ENCODE results near the gene NLGN4X. TPM values are rescaled to one million over a fixed set of nuclear protein-coding genes. Genes with fewer than 3 reads are reported as not detected.

The NLGN4X gene
- total and polyA plus RNA-seq, 2 donors, result 1.3 to 20.0 TPM

DNA sequence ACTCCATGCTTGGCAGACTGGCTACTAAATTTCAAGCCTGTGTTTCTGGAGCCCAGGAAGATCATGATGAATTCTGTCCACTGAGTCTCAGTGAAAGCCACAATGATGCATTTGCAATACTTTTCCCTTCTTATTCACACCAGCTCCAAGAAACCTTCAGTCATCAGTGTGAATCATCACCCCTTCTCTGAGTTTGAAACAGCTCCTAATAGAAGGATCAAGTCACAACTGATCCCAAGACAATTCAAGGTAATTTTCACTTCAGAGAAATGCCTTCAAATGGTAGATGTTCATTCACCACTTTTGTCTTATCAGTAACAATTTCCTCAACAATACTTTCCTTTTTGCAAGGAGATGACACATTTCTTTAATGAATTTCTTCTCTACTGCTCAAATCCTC is 257.4 kb downstream of the NLGN4X start:
- no peaks in the 10 kb centered on the region for H3K9me3 ChIP-seq (ENCODE audit: control insufficient read depth in 2 of 2, insufficient read depth in 1 of 2, low read length in 1 of 2)
- no peak overlapping the region for H3K4me3 ChIP-seq (ENCODE audit: low read length in 2 of 2)
- no peak overlapping the region for H3K27ac ChIP-seq (ENCODE audit: low read depth in 1 of 2, low read length in 1 of 2)
- H3K36me3 ChIP-seq (ENCODE audit: control insufficient read depth in 2 of 2, insufficient read depth in 2 of 2, low read length in 1 of 2), result no peaks in the 10 kb centered on the region
- no peak for DNase-seq (ENCODE audit: low read depth in 6 of 9, low spot score in 9 of 9)
- H3K4me1 ChIP-seq (ENCODE audit: control insufficient read depth in 2 of 2, insufficient read depth in 2 of 2, low read length in 2 of 2), result no peaks in the 10 kb centered on the region
- no peaks in the 10 kb centered on the region for H3K27me3 ChIP-seq (ENCODE audit: control insufficient read depth in 2 of 2, insufficient read depth in 1 of 2, low read length in 1 of 2)

DNA sequence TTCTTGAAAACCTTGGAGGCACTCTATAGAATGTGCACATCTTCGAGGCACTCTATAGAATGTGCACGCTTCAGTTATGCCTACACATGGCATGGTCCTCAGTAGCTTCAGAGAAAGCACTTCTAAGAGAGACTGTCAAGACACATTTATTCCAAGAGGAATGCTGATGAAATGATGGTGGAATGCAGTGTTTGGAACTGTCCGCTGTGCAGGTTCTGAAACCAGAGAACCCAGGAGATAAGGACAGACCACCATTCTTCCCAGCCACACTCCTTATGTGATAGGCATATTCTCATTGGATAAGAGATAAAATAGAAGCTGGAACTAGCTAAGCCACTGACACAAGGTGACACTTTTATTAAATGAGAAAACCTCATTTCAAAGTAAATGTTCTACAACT is 263.3 kb downstream of the NLGN4X start:
- DNase-seq (ENCODE audit: low read depth in 6 of 9, low spot score in 9 of 9), result no peak

DNA sequence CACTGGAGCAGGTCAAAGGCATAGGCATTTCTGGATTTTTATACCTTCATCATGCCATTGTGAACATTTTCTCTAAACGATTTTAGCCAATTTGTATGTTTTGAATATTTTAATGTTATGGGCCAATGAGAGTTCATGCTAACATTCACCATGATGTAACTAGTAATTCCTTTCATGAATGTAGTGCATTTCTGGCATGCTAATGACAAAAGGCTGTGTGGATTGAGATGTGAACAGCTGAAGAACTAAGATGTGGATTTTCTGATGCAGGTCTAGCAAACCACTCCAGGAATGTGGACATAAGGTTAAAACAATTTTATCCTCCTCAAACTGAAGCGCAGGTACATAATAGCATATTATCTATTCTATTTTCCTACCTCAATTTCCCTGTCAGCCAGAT is 269.4 kb downstream of the NLGN4X start:
- Histone ChIP-seq H3K4me1 (ENCODE audit: control insufficient read depth in 2 of 2, insufficient read depth in 2 of 2, low read length in 2 of 2) (no peaks in the 10 kb centered on the region), H3K27me3 (ENCODE audit: control insufficient read depth in 2 of 2, insufficient read depth in 1 of 2, low read length in 1 of 2) (no peaks in the 10 kb centered on the region), H3K4me3 (ENCODE audit: low read length in 2 of 2) (no peak overlapping the region), H3K27ac (ENCODE audit: low read depth in 1 of 2, low read length in 1 of 2) (no peak overlapping the region), H3K36me3 (ENCODE audit: control insufficient read depth in 2 of 2, insufficient read depth in 2 of 2, low read length in 1 of 2) (no peaks in the 10 kb centered on the region), H3K9me3 (ENCODE audit: control insufficient read depth in 2 of 2, insufficient read depth in 1 of 2, low read length in 1 of 2) (no peaks in the 10 kb centered on the region)
- WGBS, result 95% methylated on average over 2 of the region's 2 CpGs
- no peak for DNase-seq (ENCODE audit: low read depth in 6 of 9, low spot score in 9 of 9)

More for the DNA sequence above, 263.3 kb downstream of the NLGN4X start:
- Histone ChIP-seq H3K4me3 (ENCODE audit: low read length in 2 of 2) (no peak overlapping the region), H3K9me3 (ENCODE audit: control insufficient read depth in 2 of 2, insufficient read depth in 1 of 2, low read length in 1 of 2) (no peaks in the 10 kb centered on the region), H3K4me1 (ENCODE audit: control insufficient read depth in 2 of 2, insufficient read depth in 2 of 2, low read length in 2 of 2) (no peaks in the 10 kb centered on the region), H3K27me3 (ENCODE audit: control insufficient read depth in 2 of 2, insufficient read depth in 1 of 2, low read length in 1 of 2) (no peaks in the 10 kb centered on the region), H3K27ac (ENCODE audit: low read depth in 1 of 2, low read length in 1 of 2) (no peak overlapping the region), H3K36me3 (ENCODE audit: control insufficient read depth in 2 of 2, insufficient read depth in 2 of 2, low read length in 1 of 2) (no peaks in the 10 kb centered on the region)
- WGBS, result 98% methylated on average over 3 of the region's 3 CpGs

DNA sequence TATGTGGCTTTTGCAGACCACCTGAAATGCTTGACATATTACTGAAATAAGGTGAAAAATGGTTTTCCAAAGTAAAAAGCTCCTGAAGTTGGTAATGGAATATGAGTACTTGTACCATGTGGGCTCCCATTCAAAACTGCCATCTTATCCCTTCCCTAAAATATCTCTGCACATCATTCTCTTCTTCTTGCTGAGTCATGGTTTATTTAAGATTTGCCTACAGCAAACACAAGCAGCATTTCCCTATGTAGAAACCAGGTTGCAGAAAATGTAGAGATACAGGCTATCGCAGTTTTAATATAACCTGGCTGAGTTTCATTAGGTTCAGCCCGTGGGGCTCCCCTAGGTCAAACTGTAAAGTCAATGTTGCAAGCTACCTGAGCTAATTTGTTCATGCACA is 270.1 kb downstream of the NLGN4X start:
- no peaks in the 10 kb centered on the region for H3K9me3 ChIP-seq (ENCODE audit: control insufficient read depth in 2 of 2, insufficient read depth in 1 of 2, low read length in 1 of 2)
- 90% methylated on average over 2 of the region's 2 CpGs for WGBS

DNA sequence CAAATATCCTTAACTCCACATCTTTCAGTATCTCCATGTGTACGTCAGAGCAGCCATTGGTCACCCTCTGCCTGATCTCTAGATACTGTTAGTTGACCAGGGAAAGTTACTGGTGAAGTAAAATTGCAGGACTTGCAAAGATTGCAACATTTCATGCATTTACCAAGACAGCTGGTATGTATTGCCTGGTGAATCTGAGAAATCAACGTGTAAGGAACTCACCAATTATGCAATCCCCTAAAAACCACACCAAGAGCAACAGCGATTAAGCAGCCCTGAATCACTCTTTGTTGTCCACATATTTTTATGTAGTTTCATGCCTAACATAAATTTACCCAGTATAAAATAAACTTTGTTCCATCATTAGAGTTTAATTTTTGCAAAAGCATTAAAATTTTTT is 271.2 kb downstream of the NLGN4X start:
- H3K27ac ChIP-seq (ENCODE audit: low read depth in 1 of 2, low read length in 1 of 2), result no peak overlapping the region
- H3K4me3 ChIP-seq (ENCODE audit: low read length in 2 of 2), result no peak overlapping the region
- no peaks in the 10 kb centered on the region for H3K9me3 ChIP-seq (ENCODE audit: control insufficient read depth in 2 of 2, insufficient read depth in 1 of 2, low read length in 1 of 2)
- H3K27me3 ChIP-seq (ENCODE audit: control insufficient read depth in 2 of 2, insufficient read depth in 1 of 2, low read length in 1 of 2), result no peaks in the 10 kb centered on the region
- no peak for DNase-seq (ENCODE audit: low read depth in 6 of 9, low spot score in 9 of 9)
- H3K36me3 ChIP-seq (ENCODE audit: control insufficient read depth in 2 of 2, insufficient read depth in 2 of 2, low read length in 1 of 2), result no peaks in the 10 kb centered on the region
- H3K4me1 ChIP-seq (ENCODE audit: control insufficient read depth in 2 of 2, insufficient read depth in 2 of 2, low read length in 2 of 2), result no peaks in the 10 kb centered on the region
- WGBS, result 76% methylated on average over 3 of the region's 3 CpGs

More for the DNA sequence above, 270.1 kb downstream of the NLGN4X start:
- H3K27me3 ChIP-seq (ENCODE audit: control insufficient read depth in 2 of 2, insufficient read depth in 1 of 2, low read length in 1 of 2), result no peaks in the 10 kb centered on the region
- DNase-seq (ENCODE audit: low read depth in 6 of 9, low spot score in 9 of 9), result no peak
- H3K4me3 ChIP-seq (ENCODE audit: low read length in 2 of 2), result no peak overlapping the region
- H3K27ac ChIP-seq (ENCODE audit: low read depth in 1 of 2, low read length in 1 of 2), result no peak overlapping the region
- H3K4me1 ChIP-seq (ENCODE audit: control insufficient read depth in 2 of 2, insufficient read depth in 2 of 2, low read length in 2 of 2), result no peaks in the 10 kb centered on the region
- no peaks in the 10 kb centered on the region for H3K36me3 ChIP-seq (ENCODE audit: control insufficient read depth in 2 of 2, insufficient read depth in 2 of 2, low read length in 1 of 2)

DNA sequence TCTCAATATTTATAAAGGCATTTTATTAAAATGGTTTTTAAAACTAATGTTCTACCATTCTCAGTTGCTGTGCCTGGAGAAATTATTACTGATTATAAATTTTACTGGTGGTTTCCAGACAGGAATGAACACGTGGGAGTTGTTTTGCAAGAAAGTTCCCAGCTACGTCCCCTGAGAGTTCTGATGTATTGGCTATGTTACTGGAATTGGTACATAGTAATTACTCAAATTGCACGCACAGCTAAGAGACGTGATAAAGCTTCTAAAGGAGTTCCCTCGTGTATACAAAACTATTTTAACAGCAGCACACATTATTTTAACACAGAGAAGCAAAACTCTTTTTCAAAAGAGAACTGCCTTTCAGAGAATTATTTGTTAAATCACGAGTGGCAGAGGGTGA is 292.2 kb downstream of the NLGN4X start:
- 71% methylated on average over 6 of the region's 6 CpGs for WGBS
- H3K36me3 ChIP-seq (ENCODE audit: control insufficient read depth in 2 of 2, insufficient read depth in 2 of 2, low read length in 1 of 2), result no peaks in the 10 kb centered on the region
- DNase-seq (ENCODE audit: low read depth in 6 of 9, low spot score in 9 of 9), result no peak

DNA sequence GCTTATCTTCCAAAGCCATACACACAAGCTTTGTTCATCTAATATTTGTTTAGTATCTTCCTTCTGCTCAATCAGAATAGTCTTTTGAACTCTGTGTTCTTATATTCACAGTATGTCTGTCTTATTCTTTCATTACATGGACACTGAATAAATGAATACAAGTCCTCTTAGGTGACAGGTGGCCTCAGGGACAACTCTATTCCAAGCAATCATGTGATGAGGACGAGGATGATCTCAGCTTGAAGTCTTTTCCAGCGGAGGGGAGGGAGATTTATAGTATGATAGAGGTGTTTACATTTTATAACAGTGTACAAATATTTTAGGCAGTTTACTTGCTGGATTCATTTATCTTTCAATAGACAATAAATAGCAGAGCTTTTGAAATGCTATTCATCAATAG is 300.4 kb downstream of the NLGN4X start:
- H3K4me3 ChIP-seq (ENCODE audit: low read length in 2 of 2), result no peak overlapping the region
- whole genome bisulfite sequencing, result 80% methylated on average over 2 of the region's 2 CpGs
- no peak overlapping the region for H3K27ac ChIP-seq (ENCODE audit: low read depth in 1 of 2, low read length in 1 of 2)
- H3K9me3 ChIP-seq (ENCODE audit: control insufficient read depth in 2 of 2, insufficient read depth in 1 of 2, low read length in 1 of 2), result no peaks in the 10 kb centered on the region
- DNase-seq (ENCODE audit: low read depth in 6 of 9, low spot score in 9 of 9), result no peak
- H3K4me1 ChIP-seq (ENCODE audit: control insufficient read depth in 2 of 2, insufficient read depth in 2 of 2, low read length in 2 of 2), result no peaks in the 10 kb centered on the region
- no peaks in the 10 kb centered on the region for H3K27me3 ChIP-seq (ENCODE audit: control insufficient read depth in 2 of 2, insufficient read depth in 1 of 2, low read length in 1 of 2)
- H3K36me3 ChIP-seq (ENCODE audit: control insufficient read depth in 2 of 2, insufficient read depth in 2 of 2, low read length in 1 of 2), result no peaks in the 10 kb centered on the region

More for the DNA sequence above, 292.2 kb downstream of the NLGN4X start:
- Histone ChIP-seq H3K4me1 (ENCODE audit: control insufficient read depth in 2 of 2, insufficient read depth in 2 of 2, low read length in 2 of 2) (no peaks in the 10 kb centered on the region), H3K4me3 (ENCODE audit: low read length in 2 of 2) (no peak overlapping the region), H3K27ac (ENCODE audit: low read depth in 1 of 2, low read length in 1 of 2) (no peak overlapping the region), H3K27me3 (ENCODE audit: control insufficient read depth in 2 of 2, insufficient read depth in 1 of 2, low read length in 1 of 2) (no peaks in the 10 kb centered on the region), H3K9me3 (ENCODE audit: control insufficient read depth in 2 of 2, insufficient read depth in 1 of 2, low read length in 1 of 2) (no peaks in the 10 kb centered on the region)

DNA sequence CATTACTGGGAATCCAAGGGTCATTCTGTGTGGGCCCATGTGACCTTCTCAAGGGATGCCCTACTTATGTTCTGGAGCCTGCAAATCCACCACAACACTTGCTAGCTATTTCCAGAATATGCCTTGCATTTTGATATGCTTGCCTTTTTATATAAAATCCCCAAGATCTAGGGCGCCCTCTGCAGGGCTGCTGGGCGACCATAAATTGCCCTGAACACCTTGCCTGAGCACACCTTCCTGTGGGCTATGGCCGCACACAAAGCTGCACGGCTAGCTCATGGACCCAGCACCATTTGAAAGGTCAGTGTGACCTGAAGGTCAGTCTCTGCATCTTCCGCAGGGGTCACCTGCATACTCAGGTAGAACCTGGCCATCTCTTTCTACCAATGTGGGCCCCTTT is 311.7 kb downstream of the NLGN4X start:
- WGBS, result 95% methylated on average over 5 of the region's 5 CpGs
- H3K27me3 ChIP-seq (ENCODE audit: control insufficient read depth in 2 of 2, insufficient read depth in 1 of 2, low read length in 1 of 2), result no peaks in the 10 kb centered on the region
- H3K9me3 ChIP-seq (ENCODE audit: control insufficient read depth in 2 of 2, insufficient read depth in 1 of 2, low read length in 1 of 2), result no peaks in the 10 kb centered on the region
- no peak overlapping the region for H3K4me3 ChIP-seq (ENCODE audit: low read length in 2 of 2)
- H3K36me3 ChIP-seq (ENCODE audit: control insufficient read depth in 2 of 2, insufficient read depth in 2 of 2, low read length in 1 of 2), result no peaks in the 10 kb centered on the region
- no peak overlapping the region for H3K27ac ChIP-seq (ENCODE audit: low read depth in 1 of 2, low read length in 1 of 2)
- H3K4me1 ChIP-seq (ENCODE audit: control insufficient read depth in 2 of 2, insufficient read depth in 2 of 2, low read length in 2 of 2), result no peaks in the 10 kb centered on the region
- DNase-seq (ENCODE audit: low read depth in 6 of 9, low spot score in 9 of 9), result no peak

DNA sequence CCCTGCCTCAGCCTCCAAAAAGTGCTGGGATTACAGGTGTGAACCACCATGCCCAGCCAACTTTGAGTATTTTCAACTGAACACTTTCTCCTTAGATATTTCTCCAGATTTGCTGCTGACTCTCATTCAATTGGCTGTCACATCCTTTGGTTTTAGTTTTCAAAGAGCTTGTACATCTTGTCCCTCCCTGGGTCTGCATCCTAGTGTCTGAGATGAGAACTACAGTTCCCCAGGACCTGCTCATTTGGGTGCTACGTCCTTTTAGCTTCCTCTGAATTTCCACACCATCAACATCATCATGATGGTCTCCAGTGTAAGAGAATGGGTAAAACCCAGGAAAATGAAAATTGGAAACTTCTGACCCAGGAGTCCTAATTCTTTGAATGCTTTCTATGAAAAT is 312.9 kb downstream of the NLGN4X start:
- WGBS, result 67% methylated on average over 1 of the region's 1 CpG

DNA sequence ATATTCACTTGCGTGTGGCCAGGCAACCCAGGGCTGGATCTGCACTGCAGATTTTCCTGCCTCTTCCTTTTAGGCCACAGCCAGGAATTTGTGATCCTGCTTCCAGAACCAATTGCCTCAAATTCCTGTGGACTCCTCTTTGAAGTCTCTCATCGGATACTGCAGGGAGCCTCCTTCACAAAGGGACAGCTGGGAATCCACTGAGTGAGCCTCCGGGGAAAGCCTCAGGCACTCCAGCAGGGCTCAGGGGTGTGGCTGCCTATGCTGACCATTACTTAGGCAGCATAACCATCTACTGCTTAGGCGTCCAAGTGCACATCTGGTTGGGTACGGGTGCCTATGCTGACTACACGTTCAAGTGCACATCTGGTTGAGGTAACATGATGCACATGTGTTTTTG is 321.5 kb downstream of the NLGN4X start:
- Histone ChIP-seq H3K9me3 (ENCODE audit: control insufficient read depth in 2 of 2, insufficient read depth in 1 of 2, low read length in 1 of 2) (no peaks in the 10 kb centered on the region), H3K4me3 (ENCODE audit: low read length in 2 of 2) (no peak overlapping the region), H3K4me1 (ENCODE audit: control insufficient read depth in 2 of 2, insufficient read depth in 2 of 2, low read length in 2 of 2) (no peaks in the 10 kb centered on the region), H3K27me3 (ENCODE audit: control insufficient read depth in 2 of 2, insufficient read depth in 1 of 2, low read length in 1 of 2) (no peaks in the 10 kb centered on the region), H3K36me3 (ENCODE audit: control insufficient read depth in 2 of 2, insufficient read depth in 2 of 2, low read length in 1 of 2) (peaks cover 0 to 14% of the 10 kb centered on the region in 2 donors), H3K27ac (ENCODE audit: low read depth in 1 of 2, low read length in 1 of 2) (no peak overlapping the region)
- 61% methylated on average over 6 of the region's 6 CpGs for WGBS
- no peak for DNase-seq (ENCODE audit: low read depth in 6 of 9, low spot score in 9 of 9)

More for the DNA sequence above, 312.9 kb downstream of the NLGN4X start:
- H3K4me1 ChIP-seq (ENCODE audit: control insufficient read depth in 2 of 2, insufficient read depth in 2 of 2, low read length in 2 of 2), result no peaks in the 10 kb centered on the region
- DNase-seq (ENCODE audit: low read depth in 6 of 9, low spot score in 9 of 9), result no peak
- no peak overlapping the region for H3K27ac ChIP-seq (ENCODE audit: low read depth in 1 of 2, low read length in 1 of 2)
- no peak overlapping the region for H3K4me3 ChIP-seq (ENCODE audit: low read length in 2 of 2)
- no peaks in the 10 kb centered on the region for H3K27me3 ChIP-seq (ENCODE audit: control insufficient read depth in 2 of 2, insufficient read depth in 1 of 2, low read length in 1 of 2)
- H3K36me3 ChIP-seq (ENCODE audit: control insufficient read depth in 2 of 2, insufficient read depth in 2 of 2, low read length in 1 of 2), result no peaks in the 10 kb centered on the region
- H3K9me3 ChIP-seq (ENCODE audit: control insufficient read depth in 2 of 2, insufficient read depth in 1 of 2, low read length in 1 of 2), result no peaks in the 10 kb centered on the region

Measured in thymus (tissue), 11 donors.